K562 (cell line): ENCODE measurements around the gene DVL3. TPM values are rescaled to one million over a fixed set of nuclear protein-coding genes. Genes with fewer than 3 reads are reported as not detected.

Experiments used
- CUX1 ChIP-seq: fragments of 200-800 bp; sonication (Bioruptor generic); IDR thresholded peaks from 2 replicates; pipeline ENCODE4 v1.6.1; 2016; ENCODE audit warnings: missing genetic modification characterization, missing compliant biosample characterization
- EGR1 ChIP-seq: fragments of 450-650 bp; conservative IDR thresholded peaks from 2 replicates; pipeline ENCODE4 v1.6.1; 2017; ENCODE audit warnings: mild to moderate bottlenecking
- GTF2E2 ChIP-seq: fragments of 200-800 bp; sonication (Bioruptor generic); IDR thresholded peaks from 2 replicates; pipeline ENCODE4 v1.6.1; 2016; ENCODE audit warnings: missing genetic modification characterization, missing compliant biosample characterization
- IRF1 ChIP-seq: sonication (generic); formaldehyde crosslinking; IDR thresholded peaks from 2 replicates; pipeline ENCODE4 v1.8.0; 2022; ENCODE audit warnings: missing genetic modification reagents, mild to moderate bottlenecking, borderline replicate concordance
- JUN ChIP-seq, 2 experiments: sonication (generic) in 1 of 2; formaldehyde crosslinking in 1 of 2; IDR thresholded peaks; 2 replicates each; pipeline versions ENCODE4 v1.6.1 to v1.8.0; 2012 to 2022; ENCODE audit warnings: borderline replicate concordance in 2 of 2, mild to moderate bottlenecking in 2 of 2, improper control_type of control experiment in 1 of 2, low read depth in 1 of 2, low read length in 1 of 2, missing genetic modification reagents in 1 of 2
- NCOA6 ChIP-seq: fragments of 450-650 bp; IDR thresholded peaks from 2 replicates; pipeline ENCODE4 v1.6.1; 2017; ENCODE audit warnings: mild to moderate bottlenecking
- NFIX ChIP-seq: fragments of 250-450 bp; sonication (Bioruptor Pico); IDR thresholded peaks from 2 replicates; pipeline ENCODE4 v1.4.0; 2020; ENCODE audit warnings: low read depth, mild to moderate bottlenecking, moderate library complexity
- PPARD ChIP-seq: fragments of 250-450 bp; sonication (Bioruptor Pico); IDR thresholded peaks from 2 replicates; pipeline ENCODE4 v1.8.0; 2022; ENCODE audit warnings: inconsistent platforms, mild to moderate bottlenecking, moderate library complexity
- UBTF ChIP-seq, 2 experiments: IDR thresholded peaks; 2 replicates each; pipeline ENCODE4 v1.6.1; 2012; ENCODE audit warnings: improper control_type of control experiment in 2 of 2, low read depth in 2 of 2, low read length in 2 of 2, borderline replicate concordance in 1 of 2
- XRCC4 ChIP-seq: IDR thresholded peaks from one replicate; pipeline ENCODE4 v1.6.1; 2011; ENCODE audit not compliant: insufficient read depth, insufficient read length; ENCODE audit errors: extremely low read depth
- ZBTB7A ChIP-seq: IDR thresholded peaks from 2 replicates; pipeline ENCODE4 v1.6.1; 2011; ENCODE audit warnings: low read depth, mild to moderate bottlenecking, low read length, moderate library complexity, borderline replicate concordance; ENCODE audit not compliant: control insufficient read depth
- ZC3H11A ChIP-seq: IDR thresholded peaks from 2 replicates; pipeline ENCODE4 v1.6.1; 2012; ENCODE audit warnings: low read depth, low read length, improper control_type of control experiment
- ZNF143 ChIP-seq: sonication (generic); formaldehyde crosslinking; IDR thresholded peaks from 2 replicates; pipeline ENCODE4 v1.9.0; 2022; ENCODE audit warnings: mild to moderate bottlenecking, missing genetic modification reagents
- ZNF239 ChIP-seq: fragments of 250-450 bp; sonication (Bioruptor Pico); IDR thresholded peaks from 2 replicates; pipeline ENCODE4 v1.4.0; 2020; ENCODE audit warnings: mild to moderate bottlenecking
- ZNF311 ChIP-seq: fragments of 250-450 bp; sonication (Bioruptor Pico); IDR thresholded peaks from 2 replicates; pipeline ENCODE4 v1.4.0; 2020; ENCODE audit warnings: mild to moderate bottlenecking, moderate library complexity
- ZNF347 ChIP-seq: fragments of 450-650 bp; formaldehyde crosslinking; IDR thresholded peaks from 2 replicates; pipeline ENCODE4 v1.4.0; 2020; ENCODE audit warnings: low read depth, mild to moderate bottlenecking, moderate library complexity
- polyA plus RNA-seq, 8 experiments: library from polyadenylated mRNA; depleted of rRNA in 4 of 8; stranded (reverse) in 5 of 8; unstranded in 3 of 8; fragments of >200 nt; fragmentation: Nextera tagmentation in 2 of 8; fragmentation: Illumina TruSeq in 1 of 8; extraction: Ambion mirVana in 2 of 8; extraction: Trizol in 1 of 8; gene quantifications; 2 replicates each; pipeline versions ENCODE4 v1.2.1 to v1.2.3, GENCODE V29; 2011 to 2014; ENCODE audit warnings: inconsistent platforms in 1 of 8, missing spikeins in 1 of 8
- total RNA-seq, 7 experiments: library from RNA; depleted of rRNA in 6 of 7; stranded (reverse); fragments of >200 nt in 6 of 7; fragmentation: Illumina TruSeq in 2 of 7; extraction: Trizol in 2 of 7; gene quantifications; 2 replicates each; pipeline versions ENCODE4 v1.2.1 to v1.2.3, GENCODE V29; 2011 to 2021; ENCODE audit warnings: low replicate concordance in 1 of 7

Gene DVL3
- total and polyA plus RNA-seq, 9 of the 15 experiments (the other 6 are each of a cell fraction or from before 2014, with no cell fraction given): 3.1 to 57.9 (median 20.1) TPM

GRCh38 chr3:184176377-184177330, 21.5 kb downstream of the DVL3 start (continued):
- TF ChIP-seq CUX1 (no peak), ZBTB7A (peak; percentile 22; the same call in 1 of the 2 replicates), NFIX (CRISPR knock-in tag) (no peak), ZNF311 (CRISPR knock-in tag) (no peak), NCOA6 (no peak), ZNF239 (CRISPR knock-in tag) (no peak), JUN (IDR thresholded peaks at IDR 0.05; ENCODE audit: borderline replicate concordance, low read depth, low read length) (0 out of 2 replicates have a peak, but pooled peaks have one; percentile 37), JUN (CRISPR knock-in tag; IDR thresholded peaks at IDR 0.05; ENCODE audit: borderline replicate concordance) (no peak), UBTF (IDR thresholded peaks at IDR 0.05; ENCODE audit: borderline replicate concordance in 1 of 2, low read depth in 2 of 2, low read length in 2 of 2) (peak; percentile 31 to 70; a peak in 2 of 4 replicates), ZNF347 (CRISPR knock-in tag) (no peak), GTF2E2 (tag) (no peak), ZNF143 (CRISPR knock-in tag) (no peak), IRF1 (no peak), XRCC4 (no peak), EGR1 (peak; percentile 62), PPARD (no peak), ZC3H11A (no peak)
